ENCODE data around the gene SLCO2A1. TPM values are rescaled to one million over a fixed set of nuclear protein-coding genes. Genes with fewer than 3 reads are reported as not detected.

SLCO2A1 gene
- total and polyA plus RNA-seq, 2 experiments from 2014 or later = 0.31 to 1.0 TPM

- TF ChIP-seq, protein P1, sequence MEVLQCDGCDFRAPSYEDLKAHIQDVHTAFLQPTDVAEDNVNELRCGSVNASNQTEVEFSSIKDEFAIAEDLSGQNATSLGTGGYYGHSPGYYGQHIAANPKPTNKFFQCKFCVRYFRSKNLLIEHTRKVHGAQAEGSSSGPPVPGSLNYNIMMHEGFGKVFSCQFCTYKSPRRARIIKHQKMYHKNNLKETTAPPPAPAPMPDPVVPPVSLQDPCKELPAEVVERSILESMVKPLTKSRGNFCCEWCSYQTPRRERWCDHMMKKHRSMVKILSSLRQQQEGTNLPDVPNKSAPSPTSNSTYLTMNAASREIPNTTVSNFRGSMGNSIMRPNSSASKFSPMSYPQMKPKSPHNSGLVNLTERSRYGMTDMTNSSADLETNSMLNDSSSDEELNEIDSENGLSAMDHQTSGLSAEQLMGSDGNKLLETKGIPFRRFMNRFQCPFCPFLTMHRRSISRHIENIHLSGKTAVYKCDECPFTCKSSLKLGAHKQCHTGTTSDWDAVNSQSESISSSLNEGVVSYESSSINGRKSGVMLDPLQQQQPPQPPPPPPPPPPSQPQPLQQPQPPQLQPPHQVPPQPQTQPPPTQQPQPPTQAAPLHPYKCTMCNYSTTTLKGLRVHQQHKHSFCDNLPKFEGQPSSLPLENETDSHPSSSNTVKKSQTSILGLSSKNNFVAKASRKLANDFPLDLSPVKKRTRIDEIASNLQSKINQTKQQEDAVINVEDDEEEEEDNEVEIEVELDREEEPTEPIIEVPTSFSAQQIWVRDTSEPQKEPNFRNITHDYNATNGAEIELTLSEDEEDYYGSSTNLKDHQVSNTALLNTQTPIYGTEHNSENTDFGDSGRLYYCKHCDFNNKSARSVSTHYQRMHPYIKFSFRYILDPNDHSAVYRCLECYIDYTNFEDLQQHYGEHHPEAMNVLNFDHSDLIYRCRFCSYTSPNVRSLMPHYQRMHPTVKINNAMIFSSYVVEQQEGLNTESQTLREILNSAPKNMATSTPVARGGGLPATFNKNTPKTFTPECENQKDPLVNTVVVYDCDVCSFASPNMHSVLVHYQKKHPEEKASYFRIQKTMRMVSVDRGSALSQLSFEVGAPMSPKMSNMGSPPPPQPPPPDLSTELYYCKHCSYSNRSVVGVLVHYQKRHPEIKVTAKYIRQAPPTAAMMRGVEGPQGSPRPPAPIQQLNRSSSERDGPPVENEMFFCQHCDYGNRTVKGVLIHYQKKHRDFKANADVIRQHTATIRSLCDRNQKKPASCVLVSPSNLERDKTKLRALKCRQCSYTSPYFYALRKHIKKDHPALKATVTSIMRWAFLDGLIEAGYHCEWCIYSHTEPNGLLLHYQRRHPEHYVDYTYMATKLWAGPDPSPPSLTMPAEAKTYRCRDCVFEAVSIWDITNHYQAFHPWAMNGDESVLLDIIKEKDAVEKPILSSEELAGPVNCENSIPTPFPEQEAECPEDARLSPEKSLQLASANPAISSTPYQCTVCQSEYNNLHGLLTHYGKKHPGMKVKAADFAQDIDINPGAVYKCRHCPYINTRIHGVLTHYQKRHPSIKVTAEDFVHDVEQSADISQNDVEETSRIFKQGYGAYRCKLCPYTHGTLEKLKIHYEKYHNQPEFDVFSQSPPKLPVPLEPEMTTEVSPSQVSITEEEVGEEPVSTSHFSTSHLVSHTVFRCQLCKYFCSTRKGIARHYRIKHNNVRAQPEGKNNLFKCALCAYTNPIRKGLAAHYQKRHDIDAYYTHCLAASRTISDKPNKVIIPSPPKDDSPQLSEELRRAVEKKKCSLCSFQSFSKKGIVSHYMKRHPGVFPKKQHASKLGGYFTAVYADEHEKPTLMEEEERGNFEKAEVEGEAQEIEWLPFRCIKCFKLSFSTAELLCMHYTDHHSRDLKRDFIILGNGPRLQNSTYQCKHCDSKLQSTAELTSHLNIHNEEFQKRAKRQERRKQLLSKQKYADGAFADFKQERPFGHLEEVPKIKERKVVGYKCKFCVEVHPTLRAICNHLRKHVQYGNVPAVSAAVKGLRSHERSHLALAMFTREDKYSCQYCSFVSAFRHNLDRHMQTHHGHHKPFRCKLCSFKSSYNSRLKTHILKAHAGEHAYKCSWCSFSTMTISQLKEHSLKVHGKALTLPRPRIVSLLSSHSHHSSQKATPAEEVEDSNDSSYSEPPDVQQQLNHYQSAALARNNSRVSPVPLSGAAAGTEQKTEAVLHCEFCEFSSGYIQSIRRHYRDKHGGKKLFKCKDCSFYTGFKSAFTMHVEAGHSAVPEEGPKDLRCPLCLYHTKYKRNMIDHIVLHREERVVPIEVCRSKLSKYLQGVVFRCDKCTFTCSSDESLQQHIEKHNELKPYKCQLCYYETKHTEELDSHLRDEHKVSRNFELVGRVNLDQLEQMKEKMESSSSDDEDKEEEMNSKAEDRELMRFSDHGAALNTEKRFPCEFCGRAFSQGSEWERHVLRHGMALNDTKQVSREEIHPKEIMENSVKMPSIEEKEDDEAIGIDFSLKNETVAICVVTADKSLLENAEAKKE (CRISPR knock-in tag; IDR thresholded peaks at IDR 0.05) = no peak
- no peak for TF ChIP-seq EZH2phosphoT487 (IDR thresholded peaks at IDR 0.05; ENCODE audit: unreplicated experiment)
- no peak for TF ChIP-seq POLR2AphosphoS5 (IDR thresholded peaks at IDR 0.05; ENCODE audit: low read depth)
- no peak for TF ChIP-seq ZNF114 (CRISPR knock-in tag; IDR thresholded peaks at IDR 0.05)
- TF ChIP-seq ZNF331 (CRISPR knock-in tag; IDR thresholded peaks at IDR 0.05; ENCODE audit: low read depth) = no peak
Observed at GRCh38 chr3:134030379-134031347, 938 bp upstream of the SLCO2A1 start (continued).

DNA sequence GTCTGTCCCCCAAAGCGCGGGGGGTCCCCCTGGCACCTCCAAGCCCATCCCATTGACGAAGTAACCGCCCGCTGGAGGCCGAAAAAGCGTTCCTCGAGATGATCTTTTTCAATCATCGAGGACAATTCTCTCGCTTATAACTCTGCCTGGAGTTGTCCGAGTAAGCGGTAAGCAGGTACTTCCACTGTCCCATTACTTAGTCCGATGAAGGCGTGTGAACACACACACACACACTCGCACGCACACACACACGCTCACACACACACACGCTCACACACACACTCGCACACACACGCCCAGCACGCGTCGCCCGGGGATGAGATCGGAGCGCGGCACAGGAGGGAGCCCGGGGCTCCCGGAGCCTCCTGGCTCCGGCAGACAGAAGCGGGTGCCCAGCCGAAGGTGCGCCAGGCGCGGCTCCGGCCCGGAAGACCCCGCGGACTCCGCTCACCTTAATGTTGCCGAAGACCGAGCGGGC, 430 bp downstream of the SLCO2A1 start:
- no peaks in the 10 kb centered on the region; the same call in 1 of the 2 replicates for H3K9me2 ChIP-seq (ENCODE audit: insufficient read depth)
- peak overlapping the region; percentile 72 for H3K4me3 ChIP-seq
- Mint-ChIP-seq H3K36me3 (ENCODE audit: low read depth) (no peaks in the 10 kb centered on the region), H3K4me1 (peaks cover 17% of the 10 kb centered on the region), H3K4me3 (peak overlapping the region; percentile 95), H3K27ac (no peak overlapping the region), H3K9me3 (no peaks in the 10 kb centered on the region; the same call in 2 of the 3 replicates), H3K27me3 (ENCODE audit: insufficient read depth, low read depth, poor library complexity) (peaks cover 33% of the 10 kb centered on the region)
- DNase-seq (ENCODE audit: low spot score) (peak; percentile 44), ATAC-seq (peak; percentile 19)
- no peaks in the 10 kb centered on the region for H4K20me1 ChIP-seq (replicated peaks; ENCODE audit: insufficient read depth)
- peaks cover 48% of the 10 kb centered on the region for H3K27me3 ChIP-seq (ENCODE audit: insufficient read depth)
- TF ChIP-seq EZH2 (IDR thresholded peaks at IDR 0.05; ENCODE audit: low read depth, unreplicated experiment) (peak; percentile 55), CREB1 (CRISPR knock-in tag; IDR thresholded peaks at IDR 0.05; ENCODE audit: low read depth) (peak; percentile 49; the same call in 1 of the 2 replicates), EZH2phosphoT487 (IDR thresholded peaks at IDR 0.05; ENCODE audit: unreplicated experiment) (no peak)
- H2AFZ ChIP-seq = peak overlapping the region; percentile 93
- no peaks in the 10 kb centered on the region for H3K36me3 ChIP-seq (ENCODE audit: insufficient read depth)
- H3K4me2 ChIP-seq = peak overlapping the region; percentile 92
- no peaks in the 10 kb centered on the region for H3K79me2 ChIP-seq (replicated peaks; ENCODE audit: insufficient read depth)
- H3K27ac ChIP-seq (ENCODE audit: low read depth) = no peak overlapping the region
- H3K4me1 ChIP-seq (ENCODE audit: insufficient read depth) = peaks cover 7% of the 10 kb centered on the region; the same call in 1 of the 2 replicates
- no peaks in the 10 kb centered on the region for H3F3A ChIP-seq (replicated peaks; ENCODE audit: low read depth)

All from GM23338 (cell line).